Fibroblast of villous mesenchyme (primary cell): ENCODE data around the gene UVSSA. TPM values are rescaled to one million over a fixed set of nuclear protein-coding genes. Genes with fewer than 3 reads are reported as not detected.

Source experiments
- DNase-seq: peaks from one replicate; pipeline ENCODE4 v3.0.0-alpha.2; 2010; ENCODE audit warnings: low read depth
- H3K4me3 ChIP-seq: 2 replicates; pipeline ENCODE4 v1.5.1; 2011; ENCODE audit warnings: low read depth, mild to moderate bottlenecking, low read length
- total RNA-seq: library from RNA; depleted of rRNA; stranded (reverse); fragments of >200 nt; gene quantifications from 2 replicates; pipeline ENCODE4 v1.2.3, GENCODE V29; 2012
- TF ChIP-seq, protein P1 (sequence below): IDR thresholded peaks from 2 replicates; pipeline ENCODE4 v1.5.1; 2012; ENCODE audit warnings: low read depth, mild to moderate bottlenecking, low read length; ENCODE audit not compliant: insufficient read depth

UVSSA gene, protein sequence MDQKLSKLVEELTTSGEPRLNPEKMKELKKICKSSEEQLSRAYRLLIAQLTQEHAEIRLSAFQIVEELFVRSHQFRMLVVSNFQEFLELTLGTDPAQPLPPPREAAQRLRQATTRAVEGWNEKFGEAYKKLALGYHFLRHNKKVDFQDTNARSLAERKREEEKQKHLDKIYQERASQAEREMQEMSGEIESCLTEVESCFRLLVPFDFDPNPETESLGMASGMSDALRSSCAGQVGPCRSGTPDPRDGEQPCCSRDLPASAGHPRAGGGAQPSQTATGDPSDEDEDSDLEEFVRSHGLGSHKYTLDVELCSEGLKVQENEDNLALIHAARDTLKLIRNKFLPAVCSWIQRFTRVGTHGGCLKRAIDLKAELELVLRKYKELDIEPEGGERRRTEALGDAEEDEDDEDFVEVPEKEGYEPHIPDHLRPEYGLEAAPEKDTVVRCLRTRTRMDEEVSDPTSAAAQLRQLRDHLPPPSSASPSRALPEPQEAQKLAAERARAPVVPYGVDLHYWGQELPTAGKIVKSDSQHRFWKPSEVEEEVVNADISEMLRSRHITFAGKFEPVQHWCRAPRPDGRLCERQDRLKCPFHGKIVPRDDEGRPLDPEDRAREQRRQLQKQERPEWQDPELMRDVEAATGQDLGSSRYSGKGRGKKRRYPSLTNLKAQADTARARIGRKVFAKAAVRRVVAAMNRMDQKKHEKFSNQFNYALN
- total RNA-seq = 10.8 and 13.9 TPM in 2 replicates

DNA sequence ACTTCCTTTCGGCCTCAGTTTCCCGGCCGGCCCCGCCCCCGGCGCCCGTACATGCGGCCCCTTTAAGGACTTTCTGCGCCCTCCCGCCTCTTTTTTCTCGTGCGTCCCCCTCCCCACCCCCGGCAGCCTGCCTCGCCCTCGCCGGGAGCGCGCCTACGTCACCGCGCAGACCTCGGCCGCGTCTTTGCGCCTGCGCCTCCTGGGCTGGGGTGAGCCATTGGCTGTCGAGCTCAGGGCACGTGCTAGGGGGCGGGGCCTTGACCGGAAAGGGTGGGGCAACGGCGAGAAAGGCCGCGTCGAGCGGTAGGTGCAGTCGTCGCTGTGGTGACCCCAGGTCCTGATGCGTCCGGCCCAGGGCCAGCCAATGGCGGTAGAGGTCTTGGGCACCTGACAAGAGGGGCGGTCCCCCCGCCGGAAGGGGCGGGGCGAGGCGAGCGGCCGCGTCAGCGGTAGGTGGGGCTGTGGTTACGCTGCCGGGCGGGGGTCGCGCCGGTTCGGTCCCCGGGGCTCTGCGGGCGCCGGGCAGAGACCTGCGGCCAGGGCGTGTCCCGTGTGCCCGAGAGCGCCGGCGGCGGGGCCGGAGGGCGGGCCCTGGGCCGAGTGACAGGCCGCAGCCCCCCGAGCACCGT lies at the start of gene UVSSA:
TSS of gene UVSSA (plus strand) at position 428 of the 629 bp plus-strand sequence. CDS start 884 bp downstream, outside the sequence.
- DNase-seq = peak; percentile 100
- peak within 1 kb of the TSS; percentile 79 for H3K4me3 ChIP-seq
- TF ChIP-seq, protein P1, sequence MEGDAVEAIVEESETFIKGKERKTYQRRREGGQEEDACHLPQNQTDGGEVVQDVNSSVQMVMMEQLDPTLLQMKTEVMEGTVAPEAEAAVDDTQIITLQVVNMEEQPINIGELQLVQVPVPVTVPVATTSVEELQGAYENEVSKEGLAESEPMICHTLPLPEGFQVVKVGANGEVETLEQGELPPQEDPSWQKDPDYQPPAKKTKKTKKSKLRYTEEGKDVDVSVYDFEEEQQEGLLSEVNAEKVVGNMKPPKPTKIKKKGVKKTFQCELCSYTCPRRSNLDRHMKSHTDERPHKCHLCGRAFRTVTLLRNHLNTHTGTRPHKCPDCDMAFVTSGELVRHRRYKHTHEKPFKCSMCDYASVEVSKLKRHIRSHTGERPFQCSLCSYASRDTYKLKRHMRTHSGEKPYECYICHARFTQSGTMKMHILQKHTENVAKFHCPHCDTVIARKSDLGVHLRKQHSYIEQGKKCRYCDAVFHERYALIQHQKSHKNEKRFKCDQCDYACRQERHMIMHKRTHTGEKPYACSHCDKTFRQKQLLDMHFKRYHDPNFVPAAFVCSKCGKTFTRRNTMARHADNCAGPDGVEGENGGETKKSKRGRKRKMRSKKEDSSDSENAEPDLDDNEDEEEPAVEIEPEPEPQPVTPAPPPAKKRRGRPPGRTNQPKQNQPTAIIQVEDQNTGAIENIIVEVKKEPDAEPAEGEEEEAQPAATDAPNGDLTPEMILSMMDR = no peak

DNA sequence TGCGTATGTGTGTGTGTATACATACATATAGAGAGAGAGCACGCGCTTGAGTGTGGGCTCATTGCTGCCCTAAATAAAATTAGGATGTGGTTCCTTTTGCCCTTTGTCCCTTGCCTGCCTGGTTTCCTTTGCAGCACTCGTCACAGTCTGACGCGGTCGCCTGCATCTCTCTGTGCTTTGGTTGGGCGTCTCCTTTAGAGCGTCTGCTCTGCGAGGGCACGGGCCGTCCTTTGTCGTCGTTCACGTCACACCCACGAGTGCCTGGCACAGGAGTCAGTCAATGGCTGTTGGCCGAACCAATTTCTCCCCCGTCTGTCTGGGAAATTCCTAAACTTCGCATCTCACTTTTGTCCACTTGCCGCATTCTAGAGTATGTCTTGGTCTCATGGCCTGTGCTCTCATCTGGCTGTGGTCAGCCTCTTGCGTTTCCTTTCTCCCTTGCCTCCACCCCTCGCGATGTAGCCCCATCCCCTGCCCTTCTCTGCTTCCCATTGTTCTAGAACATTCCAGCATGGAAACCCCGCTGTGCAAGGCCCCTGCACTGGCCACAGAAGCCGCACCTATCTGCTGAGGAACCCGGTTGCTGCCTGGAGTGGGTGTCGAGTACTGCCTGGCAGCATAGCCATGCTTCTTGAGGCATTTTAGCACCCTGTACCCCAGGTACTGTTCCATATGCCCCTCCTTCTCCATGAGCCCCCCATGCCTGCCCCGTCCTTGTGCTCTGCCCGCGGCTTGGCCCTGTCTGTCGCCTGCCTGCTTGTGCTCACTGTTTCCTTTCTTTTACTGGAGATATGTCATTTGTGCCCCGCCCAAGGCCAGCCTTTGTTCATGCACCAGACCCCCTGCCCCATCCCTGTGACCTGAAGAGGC lies 49.3 kb upstream of the UVSSA start:
- TF ChIP-seq, protein P1 = no peak
- no peak overlapping the region for H3K4me3 ChIP-seq
- no peak for DNase-seq

DNA sequence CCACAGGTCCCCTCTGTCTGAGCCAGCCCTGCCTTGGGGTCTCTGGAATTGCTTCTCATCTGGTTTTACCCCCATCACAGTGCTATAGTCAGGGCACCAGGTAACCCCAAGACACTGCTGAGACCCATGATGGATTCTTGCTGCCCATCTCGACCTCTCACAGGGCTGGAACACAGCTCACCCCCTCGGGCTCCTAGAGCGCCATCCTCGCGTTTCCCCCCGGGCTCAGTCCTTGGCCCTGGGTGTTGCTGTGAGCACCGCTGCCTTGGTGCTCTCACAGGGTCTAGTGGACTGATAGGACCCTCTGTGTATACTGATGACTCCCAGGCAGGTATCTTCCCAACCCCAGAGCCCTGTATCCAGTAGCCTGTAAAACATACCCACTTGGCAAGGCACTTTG lies 48.5 kb upstream of the UVSSA start:
- TF ChIP-seq, protein P1 = no peak
- no peak for DNase-seq
- H3K4me3 ChIP-seq = no peak overlapping the region

DNA sequence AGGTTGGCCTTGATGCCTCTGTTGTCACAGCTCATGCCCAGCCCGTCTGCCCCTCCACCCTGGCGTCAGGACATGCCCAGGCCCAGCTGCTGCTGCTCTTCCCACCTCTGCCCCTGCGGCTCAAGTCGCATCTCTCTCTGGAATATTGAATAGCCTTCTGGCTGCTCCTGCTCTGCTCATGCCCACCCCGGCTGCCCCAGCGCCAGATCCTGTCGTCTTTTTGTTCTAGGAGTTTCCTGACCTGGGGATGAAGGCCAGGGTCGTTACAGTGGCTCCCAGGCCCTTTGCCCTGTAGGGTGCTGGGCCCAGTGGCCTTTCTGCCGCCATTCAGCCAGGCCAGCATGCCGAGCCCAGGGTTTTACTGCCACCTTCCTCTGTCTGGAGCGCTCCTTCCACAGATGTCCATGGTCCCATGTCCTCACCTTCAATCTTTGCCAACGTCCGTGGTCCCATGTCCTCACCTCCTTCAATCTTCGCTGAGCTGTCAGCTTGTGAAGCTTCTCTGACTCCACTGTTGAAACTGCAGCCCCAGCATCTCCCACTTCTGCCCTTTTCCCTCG lies 47.6 kb upstream of the UVSSA start:
- no peak for DNase-seq
- TF ChIP-seq, protein P1 = no peak
- H3K4me3 ChIP-seq = no peak overlapping the region

DNA sequence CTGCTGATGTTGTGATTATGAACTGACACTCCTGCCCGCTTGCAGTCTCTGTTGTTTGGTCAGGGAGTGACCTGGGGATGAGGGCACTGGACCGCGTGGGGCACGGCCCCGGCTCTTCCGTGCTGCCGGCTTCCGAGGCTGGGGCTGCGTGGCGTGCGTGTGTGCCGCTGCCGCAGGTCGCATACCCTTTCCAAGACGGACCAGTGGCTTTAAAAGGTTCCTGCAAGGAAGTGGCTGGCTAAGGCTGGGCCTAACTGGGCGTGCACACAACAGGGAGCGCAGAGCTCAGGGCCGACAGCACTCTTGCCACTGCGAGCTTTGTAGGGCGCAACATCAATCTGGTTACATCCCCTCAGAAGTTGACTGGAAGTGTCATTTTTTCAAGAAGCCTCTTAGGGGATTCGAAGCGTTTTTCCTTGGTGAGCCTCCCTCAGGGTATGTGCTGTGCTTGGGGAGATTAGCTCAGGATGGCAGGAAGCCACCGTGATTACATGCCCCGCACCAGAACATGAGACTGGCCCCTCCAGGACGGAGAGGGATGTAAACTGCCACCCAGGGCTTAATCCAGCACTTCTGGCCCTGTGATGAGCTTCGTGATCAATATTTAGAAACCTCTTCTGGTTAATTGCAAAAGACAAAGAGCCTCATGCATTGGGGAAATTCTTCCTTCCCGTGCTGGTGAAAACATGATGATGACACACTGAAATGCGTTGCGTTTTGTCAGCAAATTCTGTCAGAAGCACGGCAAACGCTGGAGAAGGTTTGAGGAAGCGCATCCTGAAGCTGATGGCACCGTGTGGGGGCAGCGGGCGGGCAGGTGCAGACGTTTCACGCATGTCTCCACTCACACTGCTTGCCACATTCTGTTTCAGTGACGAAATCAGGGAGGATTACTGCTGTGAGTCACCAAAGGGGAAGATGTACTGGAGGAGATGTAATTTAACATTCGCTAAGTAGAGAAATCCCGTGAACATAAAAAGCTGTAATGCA lies 46.2 kb upstream of the UVSSA start:
- no peak overlapping the region for H3K4me3 ChIP-seq
- TF ChIP-seq, protein P1 = no peak
- DNase-seq = peak; percentile 95
